HG03060 (cell line): Measurements from ENCODE around the gene FILIP1.

Source experiments
- ATAC-seq: cut with Tn5 transposase; IDR thresholded peaks from one replicate; pipeline ENCODE4 v1.9.1; 2021; ENCODE audit warnings: low read depth, moderate number of reproducible peaks; ENCODE audit not compliant: unreplicated experiment

Gene FILIP1

GRCh38 chr6:75347898-75348610, 145.5 kb downstream of the FILIP1 start:
- ATAC-seq = no peak

GRCh38 chr6:75345413-75345812, 148.2 kb downstream of the FILIP1 start:
- no peak for ATAC-seq

- ATAC-seq = no peak
These were observed 149.1 kb downstream of the FILIP1 start for GRCh38 chr6:75344455-75344854.

- no peak for ATAC-seq
These were observed 149.6 kb downstream of the FILIP1 start for GRCh38 chr6:75344021-75344420.

GRCh38 chr6:75337835-75338580, 155.6 kb downstream of the FILIP1 start:
- no peak for ATAC-seq

- ATAC-seq = no peak
These were observed 159.1 kb downstream of the FILIP1 start for GRCh38 chr6:75334266-75335040.

- no peak for ATAC-seq
These were observed 159.9 kb downstream of the FILIP1 start for GRCh38 chr6:75333676-75334200.

- no peak for ATAC-seq
These were observed 162.4 kb downstream of the FILIP1 start for GRCh38 chr6:75331151-75331550.

GRCh38 chr6:75329703-75330102, 163.9 kb downstream of the FILIP1 start:
- no peak for ATAC-seq

GRCh38 chr6:75327807-75328206, 165.8 kb downstream of the FILIP1 start:
- ATAC-seq = no peak

GRCh38 chr6:75326557-75327258, 166.9 kb downstream of the FILIP1 start:
- no peak for ATAC-seq

GRCh38 chr6:75318900-75319299, 174.7 kb downstream of the FILIP1 start:
- no peak for ATAC-seq

GRCh38 chr6:75317503-75318206, 175.9 kb downstream of the FILIP1 start:
- ATAC-seq = no peak

- ATAC-seq = no peak
These were observed 177.6 kb downstream of the FILIP1 start for GRCh38 chr6:75315978-75316377.

- ATAC-seq = no peak
These were observed 185.2 kb downstream of the FILIP1 start for GRCh38 chr6:75308250-75308988.

GRCh38 chr6:75307364-75308004, 186.1 kb downstream of the FILIP1 start:
- no peak for ATAC-seq

- ATAC-seq = no peak
These were observed 187.5 kb downstream of the FILIP1 start for GRCh38 chr6:75306064-75306463.

GRCh38 chr6:75305573-75305972, 188.0 kb downstream of the FILIP1 start:
- ATAC-seq = no peak

GRCh38 chr6:75302280-75302679, 191.3 kb downstream of the FILIP1 start:
- no peak for ATAC-seq
